ENCODE results near the gene AGAP6.
"Not testable (repeated sequence)": the region's sequence is repeated elsewhere in the genome, so short reads cannot be mapped to it uniquely, and the experiment has no call there.

DNA sequence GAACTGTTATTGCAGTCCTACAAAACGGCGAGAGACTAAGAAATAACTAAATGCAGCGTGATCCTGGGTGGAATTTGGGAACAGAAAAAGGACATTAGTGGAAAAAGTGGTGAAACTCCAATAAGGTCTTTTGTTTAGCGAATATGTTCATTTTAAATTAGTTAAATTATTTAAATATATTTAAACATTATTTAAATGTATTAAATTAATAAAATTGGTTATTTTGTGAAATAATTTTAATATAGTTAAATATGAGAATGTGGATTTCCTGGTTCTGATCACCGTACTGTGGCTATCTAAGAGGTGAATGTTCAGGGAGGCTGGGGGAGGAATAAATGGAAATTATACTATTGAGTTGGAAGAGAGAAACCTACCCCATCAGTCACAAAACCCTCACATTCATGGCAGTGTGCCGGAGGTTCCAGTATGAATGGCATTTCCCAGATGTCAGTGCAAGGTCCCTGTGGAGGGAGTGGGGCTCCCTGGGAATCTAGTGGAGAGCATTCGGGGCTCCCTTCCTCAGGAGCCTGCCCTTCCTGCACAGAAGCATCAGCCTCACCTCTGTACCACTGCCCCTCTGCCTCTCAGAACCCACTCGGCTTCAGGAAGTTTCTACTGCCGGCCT lies 27.5 kb downstream of the AGAP6 start:
- TF ChIP-seq, protein P1, sequence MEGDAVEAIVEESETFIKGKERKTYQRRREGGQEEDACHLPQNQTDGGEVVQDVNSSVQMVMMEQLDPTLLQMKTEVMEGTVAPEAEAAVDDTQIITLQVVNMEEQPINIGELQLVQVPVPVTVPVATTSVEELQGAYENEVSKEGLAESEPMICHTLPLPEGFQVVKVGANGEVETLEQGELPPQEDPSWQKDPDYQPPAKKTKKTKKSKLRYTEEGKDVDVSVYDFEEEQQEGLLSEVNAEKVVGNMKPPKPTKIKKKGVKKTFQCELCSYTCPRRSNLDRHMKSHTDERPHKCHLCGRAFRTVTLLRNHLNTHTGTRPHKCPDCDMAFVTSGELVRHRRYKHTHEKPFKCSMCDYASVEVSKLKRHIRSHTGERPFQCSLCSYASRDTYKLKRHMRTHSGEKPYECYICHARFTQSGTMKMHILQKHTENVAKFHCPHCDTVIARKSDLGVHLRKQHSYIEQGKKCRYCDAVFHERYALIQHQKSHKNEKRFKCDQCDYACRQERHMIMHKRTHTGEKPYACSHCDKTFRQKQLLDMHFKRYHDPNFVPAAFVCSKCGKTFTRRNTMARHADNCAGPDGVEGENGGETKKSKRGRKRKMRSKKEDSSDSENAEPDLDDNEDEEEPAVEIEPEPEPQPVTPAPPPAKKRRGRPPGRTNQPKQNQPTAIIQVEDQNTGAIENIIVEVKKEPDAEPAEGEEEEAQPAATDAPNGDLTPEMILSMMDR (IDR thresholded peaks at IDR 0.05; ENCODE audit: low read length), result not testable (repeated sequence)
- TF ChIP-seq EZH2 (IDR thresholded peaks at IDR 0.05; ENCODE audit: borderline replicate concordance, low read length), result not testable (repeated sequence)

Measured in OCI-LY1 (cell line).